Right atrium auricular region (tissue), 2 donors: ENCODE data around the gene PAX5. TPM values are rescaled to one million over a fixed set of nuclear protein-coding genes. Genes with fewer than 3 reads are reported as not detected.

Experiments
- DNase-seq: peaks from one replicate; pipeline ENCODE4 v3.0.0-alpha.2; 2019; ENCODE audit warnings: low spot score
- H3K27ac ChIP-seq, 2 donors: fragments of 200-600 bp; sonication (generic); 1 replicate in 1 of 2; 2 replicates in 1 of 2; pipeline ENCODE4 v1.5.1; 2016 to 2019
- H3K27me3 ChIP-seq, 2 donors: fragments of 200-600 bp; sonication (generic); one replicate each; pipeline versions ENCODE4 v1.5.1 to v1.6.0; 2017 to 2019
- H3K36me3 ChIP-seq: fragments of 200-600 bp; sonication (generic); one replicate; pipeline ENCODE4 v1.5.1; 2016
- H3K4me1 ChIP-seq, 2 donors: fragments of 200-600 bp; sonication (generic); one replicate each; pipeline versions ENCODE4 v1.5.1 to v1.6.0; 2017 to 2019
- H3K4me3 ChIP-seq, 2 donors: fragments of 200-600 bp; sonication (generic); 1 replicate in 1 of 2; 2 replicates in 1 of 2; pipeline ENCODE4 v1.5.1; 2017 to 2019; ENCODE audit warnings: mild to moderate bottlenecking in 1 of 2, moderate library complexity in 1 of 2
- H3K9me3 ChIP-seq, 2 donors: fragments of 200-600 bp; sonication (generic); one replicate each; pipeline ENCODE4 v1.5.1; 2019
- total RNA-seq, 2 donors: library from RNA; depleted of rRNA; stranded (reverse); fragments of >200 nt; gene quantifications; one replicate each; pipeline ENCODE4 v1.1.0, GENCODE V29; 2016
- TF ChIP-seq, protein P1 (sequence below), 2 donors: fragments of 200-600 bp; sonication (generic); IDR thresholded peaks; one replicate each; pipeline ENCODE4 v1.5.1; 2019; ENCODE audit warnings: antibody characterized with exemption in 2 of 2

The PAX5 gene
- total RNA-seq, 2 donors from 2014 or later = 0.59 TPM; not detected in 1

DNA sequence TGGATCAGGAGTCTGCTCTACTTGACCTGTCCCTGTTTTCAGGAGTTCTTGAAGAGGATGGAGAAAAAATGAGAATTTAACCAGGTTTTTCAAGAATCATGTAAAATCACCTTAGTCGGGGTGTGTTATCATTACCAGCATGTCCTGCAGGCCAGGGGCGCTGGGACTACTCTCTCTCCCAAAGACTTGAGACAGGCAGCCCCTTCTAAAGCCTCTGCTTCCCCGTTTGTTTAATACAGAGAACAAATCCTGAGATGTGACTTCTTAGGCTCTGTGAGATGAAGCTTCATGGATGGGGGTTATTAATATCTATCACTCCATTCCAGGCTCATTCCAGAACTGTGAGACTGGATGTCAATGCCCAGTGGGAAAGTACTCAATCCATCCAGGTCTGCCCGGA, 3.0 kb downstream of the PAX5 start:
- peaks cover 68 to 96% of the 10 kb centered on the region in 2 donors for H3K27me3 ChIP-seq
- no peak overlapping the region for H3K4me3 ChIP-seq
- H3K4me1 ChIP-seq = peaks cover 0 to 56% of the 10 kb centered on the region in 2 donors
- H3K9me3 ChIP-seq = no peaks in the 10 kb centered on the region
- H3K27ac ChIP-seq = no peak overlapping the region
- no peaks in the 10 kb centered on the region for H3K36me3 ChIP-seq
- TF ChIP-seq, protein P1, sequence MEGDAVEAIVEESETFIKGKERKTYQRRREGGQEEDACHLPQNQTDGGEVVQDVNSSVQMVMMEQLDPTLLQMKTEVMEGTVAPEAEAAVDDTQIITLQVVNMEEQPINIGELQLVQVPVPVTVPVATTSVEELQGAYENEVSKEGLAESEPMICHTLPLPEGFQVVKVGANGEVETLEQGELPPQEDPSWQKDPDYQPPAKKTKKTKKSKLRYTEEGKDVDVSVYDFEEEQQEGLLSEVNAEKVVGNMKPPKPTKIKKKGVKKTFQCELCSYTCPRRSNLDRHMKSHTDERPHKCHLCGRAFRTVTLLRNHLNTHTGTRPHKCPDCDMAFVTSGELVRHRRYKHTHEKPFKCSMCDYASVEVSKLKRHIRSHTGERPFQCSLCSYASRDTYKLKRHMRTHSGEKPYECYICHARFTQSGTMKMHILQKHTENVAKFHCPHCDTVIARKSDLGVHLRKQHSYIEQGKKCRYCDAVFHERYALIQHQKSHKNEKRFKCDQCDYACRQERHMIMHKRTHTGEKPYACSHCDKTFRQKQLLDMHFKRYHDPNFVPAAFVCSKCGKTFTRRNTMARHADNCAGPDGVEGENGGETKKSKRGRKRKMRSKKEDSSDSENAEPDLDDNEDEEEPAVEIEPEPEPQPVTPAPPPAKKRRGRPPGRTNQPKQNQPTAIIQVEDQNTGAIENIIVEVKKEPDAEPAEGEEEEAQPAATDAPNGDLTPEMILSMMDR (IDR thresholded peaks at IDR 0.05) = no peak
- DNase-seq = no peak

DNA sequence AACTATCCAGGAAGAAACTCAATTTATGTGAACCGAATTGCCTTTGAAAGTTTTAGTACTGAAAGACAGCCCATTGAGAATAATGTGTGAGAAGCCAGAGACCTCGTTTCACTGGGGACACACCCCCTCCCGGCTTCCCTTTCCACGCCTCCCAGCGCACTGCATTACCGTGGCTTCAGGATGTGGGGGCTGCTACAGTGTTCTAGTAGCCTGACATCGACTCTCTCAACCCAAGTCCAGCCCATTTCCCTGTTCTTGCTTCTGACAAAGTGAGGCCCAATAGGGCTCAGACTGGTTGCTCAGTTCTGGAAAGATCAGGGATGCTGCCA, 3.5 kb downstream of the PAX5 start:
- DNase-seq = no peak
- Histone ChIP-seq H3K9me3 (no peaks in the 10 kb centered on the region), H3K4me3 (no peak overlapping the region), H3K4me1 (peaks cover 0 to 56% of the 10 kb centered on the region in 2 donors), H3K36me3 (no peaks in the 10 kb centered on the region), H3K27me3 (peaks cover 67 to 96% of the 10 kb centered on the region in 2 donors), H3K27ac (no peak overlapping the region)
- TF ChIP-seq, protein P1 (IDR thresholded peaks at IDR 0.05) = no peak

DNA sequence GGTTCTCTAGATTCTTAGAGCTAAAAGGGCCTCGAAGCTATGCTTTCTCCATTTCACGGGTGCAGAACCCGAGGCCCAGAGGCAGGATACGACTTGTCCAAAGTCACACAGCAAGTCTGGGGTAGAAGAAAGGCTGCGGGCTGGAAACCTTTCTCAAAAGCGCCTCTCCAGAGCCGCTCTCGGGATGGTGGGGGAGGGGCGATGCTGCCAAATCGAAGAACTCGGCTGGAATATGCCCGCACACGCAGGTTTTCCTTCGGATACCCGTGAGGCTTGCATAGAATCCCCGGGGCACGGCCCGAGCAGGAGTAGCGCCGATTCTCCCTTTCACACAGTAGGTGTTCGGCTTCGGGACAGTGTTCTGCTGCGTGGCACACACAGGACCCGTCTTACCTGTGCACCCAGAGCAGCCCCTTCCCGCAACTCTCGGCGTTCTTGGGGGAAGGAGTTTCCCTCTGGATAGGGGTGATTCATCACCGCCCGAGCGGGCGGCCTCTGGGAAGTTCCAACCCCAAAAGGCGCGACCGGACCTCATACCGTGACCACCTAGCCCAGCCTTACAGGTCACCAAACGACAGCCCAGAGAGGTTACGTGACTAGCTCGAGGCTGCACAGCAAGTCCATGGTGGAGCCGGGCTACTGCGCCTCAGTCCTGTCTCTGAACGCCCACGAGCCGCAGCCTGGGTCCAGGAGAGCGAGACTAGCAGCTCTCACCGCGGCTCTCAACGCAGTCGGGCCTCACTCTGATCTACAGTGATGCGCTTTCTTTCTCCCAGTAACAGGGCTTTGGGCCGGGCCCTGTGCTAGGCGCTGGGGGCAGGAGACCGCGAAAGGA, 4.1 kb downstream of the PAX5 start:
- H3K4me1 ChIP-seq = peaks cover 0 to 58% of the 10 kb centered on the region in 2 donors
- TF ChIP-seq, protein P1 (IDR thresholded peaks at IDR 0.05) = no peak
- H3K36me3 ChIP-seq = no peaks in the 10 kb centered on the region
- peaks cover 68 to 96% of the 10 kb centered on the region in 2 donors for H3K27me3 ChIP-seq
- DNase-seq = no peak
- no peak overlapping the region for H3K4me3 ChIP-seq
- H3K27ac ChIP-seq = no peak overlapping the region
- no peaks in the 10 kb centered on the region for H3K9me3 ChIP-seq

DNA sequence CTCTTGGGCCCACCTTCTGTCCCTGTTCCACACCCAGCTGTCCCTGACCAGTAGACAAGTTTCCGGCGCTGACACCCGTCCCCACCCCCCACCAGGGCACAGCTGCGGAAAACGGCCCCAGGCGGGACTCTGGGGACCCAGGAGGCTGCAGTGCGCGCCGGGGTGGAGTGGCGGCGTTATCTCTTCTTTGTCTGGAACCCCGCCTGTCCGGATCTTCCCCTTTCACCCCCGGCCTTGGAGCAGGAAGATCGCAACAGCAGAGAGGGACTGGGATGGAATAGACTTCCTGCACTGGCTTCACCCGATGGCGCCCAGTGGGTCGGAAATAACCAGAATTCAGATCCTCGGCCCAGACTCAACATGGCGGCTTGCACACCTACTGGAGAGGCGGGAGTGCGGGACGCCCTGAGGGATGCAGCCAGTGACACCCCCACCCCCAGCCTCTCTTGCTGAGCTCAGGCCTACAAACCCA, 4.7 kb downstream of the PAX5 start:
- Histone ChIP-seq H3K9me3 (no peaks in the 10 kb centered on the region), H3K27me3 (peaks cover 69 to 94% of the 10 kb centered on the region in 2 donors), H3K4me1 (peaks cover 0 to 56% of the 10 kb centered on the region in 2 donors), H3K27ac (no peak overlapping the region), H3K4me3 (no peak overlapping the region), H3K36me3 (no peaks in the 10 kb centered on the region)
- TF ChIP-seq, protein P1 (IDR thresholded peaks at IDR 0.05) = no peak
- no peak for DNase-seq

DNA sequence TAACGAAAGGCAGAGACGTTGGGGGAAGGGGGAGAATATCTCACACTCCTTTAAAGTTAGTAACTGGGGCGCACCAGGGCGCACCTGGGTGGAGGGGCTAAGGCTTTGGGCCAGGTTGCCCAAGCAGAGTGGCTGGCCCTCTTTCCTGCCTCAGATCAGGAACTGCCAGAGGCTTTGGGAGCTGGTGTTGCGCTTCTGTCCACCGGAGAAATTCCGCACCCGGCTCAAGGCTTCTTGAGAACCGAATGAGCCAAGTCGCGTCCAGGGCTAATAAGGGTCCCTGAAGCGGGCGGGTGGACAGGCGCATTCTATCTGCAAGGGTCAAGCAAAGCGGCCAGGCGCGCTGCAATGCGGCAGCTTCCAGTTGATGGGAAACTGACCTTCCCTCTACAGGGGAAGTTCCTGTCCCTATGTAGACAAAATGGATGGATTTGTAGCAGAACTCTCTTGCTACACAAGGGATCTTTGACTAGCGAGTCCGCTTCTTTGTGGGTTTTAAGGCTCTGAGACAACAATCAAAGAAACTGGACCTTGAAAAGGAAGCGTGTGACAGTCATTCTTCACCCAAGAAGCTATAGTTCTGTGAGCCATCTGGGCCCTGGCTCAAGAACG, 5.5 kb downstream of the PAX5 start:
- Histone ChIP-seq H3K27ac (no peak overlapping the region), H3K9me3 (no peaks in the 10 kb centered on the region), H3K36me3 (no peaks in the 10 kb centered on the region), H3K4me3 (no peak overlapping the region), H3K27me3 (peaks cover 70 to 94% of the 10 kb centered on the region in 2 donors), H3K4me1 (peaks cover 0 to 48% of the 10 kb centered on the region in 2 donors)
- DNase-seq = no peak
- TF ChIP-seq, protein P1 (IDR thresholded peaks at IDR 0.05) = no peak
